MCF 10A (cell line): ENCODE results near the gene PDE4D. TPM values are rescaled to one million over a fixed set of nuclear protein-coding genes. Genes with fewer than 3 reads are reported as not detected.

Experiments used
- BruUV-seq: library from RNA; stranded (reverse); fragments of 400-500 nt; replicated peaks from 2 replicates; lab custom pipeline; 2021; lab: Mats Ljungman, UMichigan
- CTCF ChIA-PET: fragments of 300-600 bp; sonication (Branson Sonifier 250); formaldehyde crosslinking; extraction: SDS; loops from one replicate; lab custom pipeline; 2021; ENCODE audit warnings: antibody characterized with exemption, inconsistent platforms; lab: Yijun Ruan, JAX
- POLR2A ChIA-PET: fragments of 300-600, 350-650 bp; sonication (Branson Sonifier 250); formaldehyde crosslinking; extraction: SDS; loops from one replicate; lab custom pipeline; 2020; ENCODE audit warnings: antibody characterized with exemption, inconsistent platforms; lab: Yijun Ruan, JAX
- DNase-seq: peaks from one replicate; pipeline ENCODE4 v3.0.0-alpha.2; 2018; ENCODE audit not compliant: unreplicated experiment
- H3K27ac Mint-ChIP-seq: one replicate; pipeline ENCODE4 v1.8.0; 2022; ENCODE audit warnings: mild to moderate bottlenecking, low read depth, mixed read lengths; ENCODE audit not compliant: unreplicated experiment
- H3K27me3 Mint-ChIP-seq: one replicate; pipeline ENCODE4 v1.8.0; 2022; ENCODE audit warnings: mixed read lengths; ENCODE audit not compliant: insufficient read depth, unreplicated experiment
- H3K36me3 Mint-ChIP-seq: one replicate; pipeline ENCODE4 v1.8.0; 2022; ENCODE audit warnings: mild to moderate bottlenecking, moderate library complexity, mixed read lengths; ENCODE audit not compliant: insufficient read depth, unreplicated experiment
- H3K4me1 Mint-ChIP-seq: one replicate; pipeline ENCODE4 v1.8.0; 2022; ENCODE audit warnings: mixed read lengths; ENCODE audit not compliant: insufficient read depth, unreplicated experiment
- H3K4me3 Mint-ChIP-seq: one replicate; pipeline ENCODE4 v1.8.0; 2022; ENCODE audit warnings: mild to moderate bottlenecking, moderate library complexity, mixed read lengths; ENCODE audit not compliant: unreplicated experiment
- H3K9me3 Mint-ChIP-seq: one replicate; pipeline ENCODE4 v1.8.0; 2022; ENCODE audit warnings: mixed read lengths; ENCODE audit not compliant: unreplicated experiment
- intact Hi-C: fragments of 100-400 bp; cut with micrococcal nuclease; formaldehyde crosslinking; loops from 2 replicates; pipeline ENCODE4 v1.14.1; 2022
- total RNA-seq: library from RNA; stranded (reverse); gene quantifications from 2 replicates; pipeline ENCODE4 v1.2.3, GENCODE V29; 2022
- TF ChIP-seq, protein P1 (sequence below): fragments of 200-600 bp; IDR thresholded peaks from one replicate; pipeline ENCODE4 v1.8.0; 2022; ENCODE audit warnings: antibody characterized with exemption, mild to moderate bottlenecking; ENCODE audit not compliant: unreplicated experiment

Gene PDE4D
- total RNA-seq, 1 experiment from 2014 or later, result 85.0 TPM

DNA sequence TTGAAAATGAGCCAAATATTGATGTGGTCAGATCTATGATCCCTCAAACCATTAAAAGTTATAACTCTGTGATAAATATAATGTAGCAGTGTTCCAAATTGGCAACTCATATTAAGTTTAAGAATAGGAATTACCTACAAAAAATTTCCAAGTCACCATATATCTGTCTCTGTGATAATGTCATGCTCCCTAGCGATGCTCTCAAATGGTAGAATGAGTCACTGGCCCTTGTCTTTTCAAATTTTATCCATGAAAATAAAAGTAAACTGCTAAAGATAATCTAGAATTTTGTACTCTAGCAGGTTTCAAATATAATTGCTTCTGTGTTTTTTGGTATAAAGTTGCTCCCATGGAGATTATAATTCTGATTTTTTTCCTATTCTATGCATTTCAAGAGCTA lies 277.1 kb downstream of the PDE4D start:
- H3K36me3 Mint-ChIP-seq, result peaks cover 12% of the 10 kb centered on the region
- TF ChIP-seq, protein P1, sequence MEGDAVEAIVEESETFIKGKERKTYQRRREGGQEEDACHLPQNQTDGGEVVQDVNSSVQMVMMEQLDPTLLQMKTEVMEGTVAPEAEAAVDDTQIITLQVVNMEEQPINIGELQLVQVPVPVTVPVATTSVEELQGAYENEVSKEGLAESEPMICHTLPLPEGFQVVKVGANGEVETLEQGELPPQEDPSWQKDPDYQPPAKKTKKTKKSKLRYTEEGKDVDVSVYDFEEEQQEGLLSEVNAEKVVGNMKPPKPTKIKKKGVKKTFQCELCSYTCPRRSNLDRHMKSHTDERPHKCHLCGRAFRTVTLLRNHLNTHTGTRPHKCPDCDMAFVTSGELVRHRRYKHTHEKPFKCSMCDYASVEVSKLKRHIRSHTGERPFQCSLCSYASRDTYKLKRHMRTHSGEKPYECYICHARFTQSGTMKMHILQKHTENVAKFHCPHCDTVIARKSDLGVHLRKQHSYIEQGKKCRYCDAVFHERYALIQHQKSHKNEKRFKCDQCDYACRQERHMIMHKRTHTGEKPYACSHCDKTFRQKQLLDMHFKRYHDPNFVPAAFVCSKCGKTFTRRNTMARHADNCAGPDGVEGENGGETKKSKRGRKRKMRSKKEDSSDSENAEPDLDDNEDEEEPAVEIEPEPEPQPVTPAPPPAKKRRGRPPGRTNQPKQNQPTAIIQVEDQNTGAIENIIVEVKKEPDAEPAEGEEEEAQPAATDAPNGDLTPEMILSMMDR, result no peak
- no TSS peak for BruUV-seq
- intact Hi-C loops, result no loop called here
- no peak overlapping the region for H3K27ac Mint-ChIP-seq
- peaks cover 8% of the 10 kb centered on the region for H3K9me3 Mint-ChIP-seq
- CTCF ChIA-PET, result interaction anchor here (1.1 to 1.3 kb wide), 2 partner anchors 44 to 57 kb away, joined by 3 read pairs; no protein-coding TSS in a partner anchor
- H3K27me3 Mint-ChIP-seq, result no peaks in the 10 kb centered on the region
- H3K4me3 Mint-ChIP-seq, result no peak overlapping the region
- peaks cover 30% of the 10 kb centered on the region for H3K4me1 Mint-ChIP-seq
- DNase-seq, result no peak
- POLR2A ChIA-PET, result interaction anchor here (0.9 to 1.1 kb wide), 2 partner anchors 68 to 110 kb away, joined by 3 read pairs; no protein-coding TSS in a partner anchor

- Mint-ChIP-seq H3K27ac (peak overlapping the region; percentile 85), H3K4me3 (no peak overlapping the region), H3K9me3 (peaks cover 8% of the 10 kb centered on the region), H3K4me1 (peaks cover 30% of the 10 kb centered on the region), H3K27me3 (no peaks in the 10 kb centered on the region), H3K36me3 (peaks cover 12% of the 10 kb centered on the region)
- no TSS peak for BruUV-seq
- DNase-seq, result no peak
- intact Hi-C loops, result no loop called here
- ChIA-PET POLR2A (interaction anchor here (0.6 to 1.2 kb wide), 3 partner anchors 8 to 116 kb away, joined by 3 to 4 read pairs (median 3); no protein-coding TSS in a partner anchor), CTCF (interaction anchor here (1.4 to 1.5 kb wide), 2 partner anchors 9 to 45 kb away, joined by 3 read pairs; no protein-coding TSS in a partner anchor)
- TF ChIP-seq, protein P1, result no peak
Measured at GRCh38 chr5:59615272-59615671, 278.3 kb downstream of the PDE4D start.

GRCh38 chr5:59609501-59610265 lies 283.8 kb downstream of the PDE4D start:
- ChIA-PET POLR2A (interaction anchor here (0.6 to 1.5 kb wide), 3 partner anchors 12 to 93 kb away, joined by 3 to 5 read pairs (median 4); no protein-coding TSS in a partner anchor), CTCF (interaction anchor here (1.3 kb wide), 1 partner anchor 9 kb away, joined by 5 read pairs; no protein-coding TSS in a partner anchor)
- Mint-ChIP-seq H3K27me3 (no peaks in the 10 kb centered on the region), H3K4me3 (no peak overlapping the region), H3K36me3 (peaks cover 6% of the 10 kb centered on the region), H3K9me3 (peaks cover 8% of the 10 kb centered on the region), H3K4me1 (peaks cover 26% of the 10 kb centered on the region), H3K27ac (no peak overlapping the region)
- no TSS peak for BruUV-seq
- DNase-seq, result no peak
- TF ChIP-seq, protein P1, result no peak
- intact Hi-C loops, result no loop called here

- no TSS peak for BruUV-seq
- H3K9me3 Mint-ChIP-seq, result peaks cover 8% of the 10 kb centered on the region
- no peak for DNase-seq
- TF ChIP-seq, protein P1, result no peak
- intact Hi-C loops, result no loop called here
- no peak overlapping the region for H3K4me3 Mint-ChIP-seq
- peaks cover 26% of the 10 kb centered on the region for H3K4me1 Mint-ChIP-seq
- H3K36me3 Mint-ChIP-seq, result peaks cover under 1% of the 10 kb centered on the region
- ChIA-PET POLR2A (interaction anchor here (1.4 kb wide), 1 partner anchor 15 kb away, joined by 5 read pairs; no protein-coding TSS in a partner anchor), CTCF (interaction anchor here (0.6 kb wide), 1 partner anchor 115 kb away, joined by 3 read pairs; no protein-coding TSS in a partner anchor)
- H3K27ac Mint-ChIP-seq, result no peak overlapping the region
- H3K27me3 Mint-ChIP-seq, result no peaks in the 10 kb centered on the region
Measured at GRCh38 chr5:59608745-59609144, 284.8 kb downstream of the PDE4D start.
